ENCODE data around the gene STAB1. TPM values are rescaled to one million over a fixed set of nuclear protein-coding genes. Genes with fewer than 3 reads are reported as not detected.
A peak's percentile ranks its signal among the peaks of the same experiment; 100 is the strongest.

Gene STAB1
- total RNA-seq, 2 donors from 2014 or later: 1.7 to 4.9 TPM

DNA sequence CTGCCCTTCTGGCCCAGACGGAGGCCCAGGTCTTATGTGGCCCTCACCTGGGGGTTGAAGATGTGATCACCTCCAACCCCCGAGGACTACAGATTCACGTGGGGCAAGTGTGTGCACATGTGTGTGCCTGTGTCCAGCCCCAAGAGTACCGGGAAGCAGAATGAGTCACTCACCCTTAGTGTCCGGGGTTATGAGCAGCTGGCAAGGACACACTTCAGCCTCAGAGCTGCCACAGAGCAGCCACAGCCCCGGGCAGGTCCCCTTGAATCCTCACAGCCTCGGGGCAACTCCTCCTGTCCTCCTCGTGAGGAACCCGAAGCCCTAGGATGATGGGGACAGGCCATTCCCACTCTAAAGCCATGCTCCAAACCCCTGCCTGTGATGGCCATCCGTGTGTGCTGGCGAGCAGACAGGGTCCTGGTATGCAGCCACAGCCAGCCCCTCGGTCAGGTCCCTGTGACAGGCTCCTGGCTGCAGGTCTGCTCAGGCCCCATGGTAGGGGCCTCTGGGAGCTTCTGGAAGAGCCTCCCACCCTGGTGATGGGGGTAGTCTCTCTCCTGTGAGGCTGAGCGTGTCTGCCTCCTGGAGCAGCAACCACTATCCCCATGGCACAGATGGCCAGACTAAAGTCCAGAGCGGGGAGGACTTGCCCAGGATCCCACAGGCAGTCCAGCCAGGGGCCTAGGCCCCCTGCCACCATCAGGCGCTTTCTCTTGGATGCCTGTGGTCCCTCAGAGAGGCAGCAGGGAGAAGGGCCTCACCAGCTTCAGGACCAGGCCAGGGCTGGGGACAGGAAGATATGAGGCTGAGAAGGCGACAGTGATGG lies 852 bp downstream of the STAB1 start:
- no peaks in the 10 kb centered on the region for H3K27me3 Mint-ChIP-seq
- no peak overlapping the region for H3K27ac Mint-ChIP-seq
- DNase-seq (no peak), ATAC-seq (no peak)
- no peaks in the 10 kb centered on the region for H3K36me3 Mint-ChIP-seq (ENCODE audit: low read depth)
- H3K4me1 Mint-ChIP-seq: peaks cover 4% of the 10 kb centered on the region
- H3K9me3 ChIP-seq (ENCODE audit: control insufficient read depth, low read length, poor library complexity, severe bottlenecking): no peaks in the 10 kb centered on the region
- H3K4me3 Mint-ChIP-seq: no peak overlapping the region

DNA sequence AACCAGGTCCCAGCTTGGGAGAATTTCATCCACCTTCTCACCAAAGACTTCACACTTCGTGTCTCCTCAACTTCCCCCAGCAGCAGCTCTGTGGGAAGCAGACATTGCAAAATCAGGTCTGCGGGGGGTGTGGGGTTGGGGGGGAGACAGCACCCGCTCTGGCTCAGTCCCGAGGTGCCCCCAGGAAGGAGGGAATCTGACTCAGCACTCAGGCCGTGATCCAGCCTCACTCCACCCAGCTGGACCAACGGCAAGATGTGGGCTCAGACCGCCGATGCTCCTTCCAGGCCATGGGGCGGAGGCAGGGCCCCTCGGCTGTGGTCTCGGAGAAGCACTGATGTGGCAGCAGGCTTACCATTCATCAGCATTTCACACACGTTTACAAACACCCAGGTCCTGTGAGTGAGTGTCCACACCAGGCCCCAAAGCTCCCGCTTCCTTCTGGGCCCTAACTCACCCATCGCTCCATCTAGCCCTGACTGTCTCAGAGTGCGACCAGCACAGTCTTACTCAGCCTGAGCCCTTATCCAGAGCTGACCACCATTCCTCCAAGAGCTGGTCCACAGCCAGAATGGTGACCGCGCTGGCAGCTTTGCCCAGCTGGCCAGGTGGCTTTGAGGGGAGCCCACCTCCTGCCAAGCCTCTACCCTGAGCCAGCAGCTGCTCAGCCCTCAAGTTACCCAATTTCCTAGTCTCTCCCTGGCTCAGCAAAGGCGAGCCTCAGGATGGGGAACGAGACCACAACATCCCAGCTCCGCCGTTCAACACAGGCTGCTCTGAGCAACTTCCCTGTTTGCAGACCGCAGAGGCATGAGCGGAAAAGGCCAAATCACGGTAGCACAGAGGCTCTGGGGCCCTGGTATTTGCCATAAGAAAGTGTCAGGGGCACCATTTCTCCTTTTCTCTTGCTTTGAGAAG lies 3.3 kb downstream of the STAB1 start:
- Mint-ChIP-seq H3K4me3 (no peak overlapping the region), H3K27me3 (no peaks in the 10 kb centered on the region), H3K4me1 (peaks cover 4% of the 10 kb centered on the region), H3K27ac (no peak overlapping the region), H3K36me3 (ENCODE audit: low read depth) (no peaks in the 10 kb centered on the region)
- DNase-seq (no peak), ATAC-seq (peak; percentile 46)
- H3K9me3 ChIP-seq (ENCODE audit: control insufficient read depth, low read length, poor library complexity, severe bottlenecking): no peaks in the 10 kb centered on the region

GRCh38 chr3:52501046-52501445 lies 5.9 kb downstream of the STAB1 start:
- no peaks in the 10 kb centered on the region for H3K4me1 Mint-ChIP-seq
- no peak overlapping the region for H3K27ac Mint-ChIP-seq
- no peaks in the 10 kb centered on the region for H3K27me3 Mint-ChIP-seq

DNA sequence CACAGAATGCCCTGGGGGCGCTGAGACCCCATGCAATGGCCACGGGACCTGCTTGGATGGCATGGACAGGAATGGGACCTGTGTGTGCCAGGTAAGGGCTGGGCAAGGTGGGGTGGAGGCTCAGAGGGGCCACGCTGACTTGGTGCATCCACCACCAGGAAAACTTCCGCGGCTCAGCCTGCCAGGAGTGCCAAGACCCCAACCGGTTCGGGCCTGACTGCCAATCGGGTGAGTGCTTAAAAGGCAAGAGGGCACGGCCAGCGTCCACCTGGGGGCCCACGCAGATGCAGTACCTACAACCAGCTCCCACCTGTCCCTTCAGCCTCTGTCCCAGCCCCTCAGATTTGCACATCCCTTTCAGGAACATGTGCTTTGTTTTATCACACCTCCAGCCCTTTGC lies 6.9 kb downstream of the STAB1 start:
- no peaks in the 10 kb centered on the region for H3K9me3 ChIP-seq (ENCODE audit: control insufficient read depth, low read length, poor library complexity, severe bottlenecking)
- H3K27ac Mint-ChIP-seq: no peak overlapping the region
- H3K4me3 Mint-ChIP-seq: no peak overlapping the region
- no peaks in the 10 kb centered on the region for H3K27me3 Mint-ChIP-seq
- ATAC-seq: no peak
- no peaks in the 10 kb centered on the region for H3K36me3 Mint-ChIP-seq (ENCODE audit: low read depth)
- H3K4me1 Mint-ChIP-seq: no peaks in the 10 kb centered on the region
- DNase-seq: no peak

More at GRCh38 chr3:52501046-52501445, 5.9 kb downstream of the STAB1 start:
- no peaks in the 10 kb centered on the region for H3K9me3 ChIP-seq (ENCODE audit: control insufficient read depth, low read length, poor library complexity, severe bottlenecking)
- ATAC-seq (no peak), DNase-seq (no peak)
- Mint-ChIP-seq H3K4me3 (no peak overlapping the region), H3K36me3 (ENCODE audit: low read depth) (no peaks in the 10 kb centered on the region)

DNA sequence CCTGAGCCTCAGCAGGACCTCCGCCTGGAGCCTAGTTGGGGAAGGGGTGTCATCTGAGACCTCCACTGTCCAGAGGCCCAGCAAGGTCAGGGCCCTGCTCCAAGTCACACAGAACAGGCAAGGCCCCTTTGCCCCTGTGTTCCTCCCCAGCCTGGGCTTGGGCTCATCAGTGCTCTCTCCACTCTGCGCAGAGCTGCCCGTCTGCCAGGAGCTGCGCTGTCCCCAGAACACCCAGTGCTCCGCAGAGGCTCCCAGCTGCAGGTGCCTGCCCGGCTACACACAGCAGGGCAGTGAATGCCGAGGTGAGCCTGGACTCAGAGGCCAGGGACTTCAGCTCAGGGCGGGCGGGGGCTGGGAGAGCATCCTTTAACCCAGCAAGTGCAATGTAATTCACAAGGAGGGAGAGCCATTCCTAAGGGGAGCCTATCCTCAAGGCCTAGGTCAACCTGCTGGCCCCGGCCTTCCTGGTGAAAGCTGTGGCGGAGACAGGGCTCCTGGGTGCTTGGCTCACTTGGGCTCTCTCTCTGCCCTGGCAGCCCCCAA lies 7.7 kb downstream of the STAB1 start:
- Mint-ChIP-seq H3K27me3 (no peaks in the 10 kb centered on the region), H3K36me3 (ENCODE audit: low read depth) (no peaks in the 10 kb centered on the region), H3K4me3 (no peak overlapping the region), H3K27ac (no peak overlapping the region), H3K4me1 (no peaks in the 10 kb centered on the region)
- ATAC-seq: no peak
- DNase-seq: no peak
- no peaks in the 10 kb centered on the region for H3K9me3 ChIP-seq (ENCODE audit: control insufficient read depth, low read length, poor library complexity, severe bottlenecking)

DNA sequence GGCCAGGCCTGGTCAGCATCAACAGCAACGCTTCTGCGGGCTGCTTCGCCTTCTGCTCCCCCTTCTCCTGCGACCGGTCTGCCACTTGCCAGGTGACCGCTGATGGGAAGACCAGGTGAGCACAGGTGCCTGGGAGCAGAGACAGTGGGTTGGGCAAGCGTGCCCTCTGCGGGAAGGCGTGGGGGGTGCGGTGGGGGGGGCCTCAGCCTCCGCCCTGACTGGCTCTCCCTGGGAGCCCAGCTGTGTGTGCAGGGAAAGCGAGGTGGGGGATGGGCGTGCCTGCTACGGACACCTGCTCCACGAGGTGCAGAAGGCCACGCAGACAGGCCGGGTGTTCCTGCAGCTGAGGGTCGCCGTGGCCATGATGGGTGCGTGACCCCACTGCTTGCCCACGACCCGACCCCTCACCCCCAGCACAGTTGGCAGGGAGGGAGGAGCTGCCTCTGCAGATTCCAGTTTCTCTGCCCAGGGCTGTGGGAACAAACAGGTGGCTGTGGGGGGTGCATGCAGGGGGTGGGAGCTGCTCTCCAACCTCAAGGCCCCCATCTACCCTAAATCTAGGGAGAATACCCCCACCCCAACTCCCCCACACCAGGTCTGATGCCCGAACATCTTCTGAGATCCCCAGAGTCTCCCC lies 8.8 kb downstream of the STAB1 start:
- ATAC-seq (no peak), DNase-seq (no peak)
- Mint-ChIP-seq H3K36me3 (ENCODE audit: low read depth) (no peaks in the 10 kb centered on the region), H3K27ac (no peak overlapping the region), H3K4me1 (no peaks in the 10 kb centered on the region), H3K4me3 (no peak overlapping the region), H3K27me3 (no peaks in the 10 kb centered on the region)
- no peaks in the 10 kb centered on the region for H3K9me3 ChIP-seq (ENCODE audit: control insufficient read depth, low read length, poor library complexity, severe bottlenecking)

GRCh38 chr3:52504977-52505376 lies 9.8 kb downstream of the STAB1 start:
- no peak overlapping the region for H3K4me3 Mint-ChIP-seq
- no peaks in the 10 kb centered on the region for H3K36me3 Mint-ChIP-seq (ENCODE audit: low read depth)
- no peaks in the 10 kb centered on the region for H3K27me3 Mint-ChIP-seq
- DNase-seq (no peak), ATAC-seq (no peak)
- no peaks in the 10 kb centered on the region for H3K4me1 Mint-ChIP-seq
- H3K9me3 ChIP-seq (ENCODE audit: control insufficient read depth, low read length, poor library complexity, severe bottlenecking): no peaks in the 10 kb centered on the region
- H3K27ac Mint-ChIP-seq: no peak overlapping the region

- H3K36me3 Mint-ChIP-seq (ENCODE audit: low read depth): no peaks in the 10 kb centered on the region
- H3K4me3 Mint-ChIP-seq: no peak overlapping the region
- H3K9me3 ChIP-seq (ENCODE audit: control insufficient read depth, low read length, poor library complexity, severe bottlenecking): no peaks in the 10 kb centered on the region
- ATAC-seq (no peak), DNase-seq (no peak)
- H3K27me3 Mint-ChIP-seq: no peaks in the 10 kb centered on the region
- H3K4me1 Mint-ChIP-seq: no peaks in the 10 kb centered on the region
- no peak overlapping the region for H3K27ac Mint-ChIP-seq
These were observed 11.3 kb downstream of the STAB1 start for GRCh38 chr3:52506266-52506966.

DNA sequence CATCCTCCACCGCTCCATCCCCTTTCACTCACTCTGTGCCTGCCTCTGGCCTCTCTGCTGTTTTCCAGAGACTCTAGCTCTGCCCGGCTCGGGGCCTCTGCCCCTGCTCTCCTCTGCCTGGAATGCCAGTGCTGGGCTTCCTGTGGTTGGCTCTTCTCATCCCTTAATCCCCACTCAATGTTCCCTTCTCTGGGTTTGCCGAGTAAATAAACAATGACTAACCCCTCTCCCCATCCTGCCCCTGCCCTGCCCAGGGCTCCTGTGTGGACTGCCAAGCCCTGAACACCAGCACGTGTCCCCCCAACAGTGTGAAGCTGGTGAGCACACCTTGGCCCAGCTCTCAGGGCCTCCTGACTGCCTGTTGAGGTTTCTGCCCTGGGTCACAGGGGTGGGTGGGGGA lies 12.2 kb downstream of the STAB1 start:
- Mint-ChIP-seq H3K36me3 (ENCODE audit: low read depth) (no peaks in the 10 kb centered on the region), H3K4me1 (no peaks in the 10 kb centered on the region), H3K27ac (no peak overlapping the region), H3K4me3 (no peak overlapping the region), H3K27me3 (no peaks in the 10 kb centered on the region)
- H3K9me3 ChIP-seq (ENCODE audit: control insufficient read depth, low read length, poor library complexity, severe bottlenecking): no peaks in the 10 kb centered on the region
- ATAC-seq: no peak
- no peak for DNase-seq

GRCh38 chr3:52509753-52510328 lies 14.7 kb downstream of the STAB1 start:
- H3K9me3 ChIP-seq (ENCODE audit: control insufficient read depth, low read length, poor library complexity, severe bottlenecking): no peaks in the 10 kb centered on the region
- Mint-ChIP-seq H3K36me3 (ENCODE audit: low read depth) (no peaks in the 10 kb centered on the region), H3K4me1 (no peaks in the 10 kb centered on the region), H3K27me3 (no peaks in the 10 kb centered on the region), H3K4me3 (no peak overlapping the region), H3K27ac (no peak overlapping the region)
- ATAC-seq: peak; percentile 78
- DNase-seq: peak in 1 of 3 donors; percentile 24

DNA sequence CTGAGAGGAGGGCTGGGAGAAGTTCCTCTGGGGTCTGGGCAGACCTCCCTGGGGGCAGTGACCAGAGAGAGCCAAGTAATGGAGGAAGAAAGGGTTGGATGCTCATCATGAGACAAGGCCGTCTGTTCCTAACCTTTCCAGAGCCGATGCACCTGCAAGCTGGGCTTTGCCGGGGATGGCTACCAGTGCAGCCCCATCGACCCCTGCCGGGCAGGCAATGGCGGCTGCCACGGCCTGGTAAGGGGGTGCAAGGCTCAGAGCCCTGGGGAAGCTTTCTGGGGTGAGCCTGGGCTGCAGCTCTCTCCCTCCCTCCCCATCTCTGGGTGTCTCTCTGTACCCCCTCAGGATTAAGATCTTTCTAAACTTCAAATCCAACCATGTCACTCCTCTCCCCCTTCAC lies 16.4 kb downstream of the STAB1 start:
- ATAC-seq (no peak), DNase-seq (no peak)
- H3K9me3 ChIP-seq (ENCODE audit: control insufficient read depth, low read length, poor library complexity, severe bottlenecking): no peaks in the 10 kb centered on the region
- Mint-ChIP-seq H3K4me1 (no peaks in the 10 kb centered on the region), H3K4me3 (no peak overlapping the region), H3K36me3 (ENCODE audit: low read depth) (no peaks in the 10 kb centered on the region), H3K27me3 (no peaks in the 10 kb centered on the region), H3K27ac (no peak overlapping the region)

- no peaks in the 10 kb centered on the region for H3K9me3 ChIP-seq (ENCODE audit: control insufficient read depth, low read length, poor library complexity, severe bottlenecking)
- Mint-ChIP-seq H3K27me3 (no peaks in the 10 kb centered on the region), H3K36me3 (ENCODE audit: low read depth) (no peaks in the 10 kb centered on the region), H3K4me1 (no peaks in the 10 kb centered on the region), H3K4me3 (no peak overlapping the region), H3K27ac (no peak overlapping the region)
- no peak for DNase-seq
- ATAC-seq: no peak
These were observed 17.0 kb downstream of the STAB1 start for GRCh38 chr3:52512105-52512504.
